ENCODE data around the gene HRK. TPM values are rescaled to one million over a fixed set of nuclear protein-coding genes. Genes with fewer than 3 reads are reported as not detected.

Gene HRK
- total RNA-seq, result not detected

DNA sequence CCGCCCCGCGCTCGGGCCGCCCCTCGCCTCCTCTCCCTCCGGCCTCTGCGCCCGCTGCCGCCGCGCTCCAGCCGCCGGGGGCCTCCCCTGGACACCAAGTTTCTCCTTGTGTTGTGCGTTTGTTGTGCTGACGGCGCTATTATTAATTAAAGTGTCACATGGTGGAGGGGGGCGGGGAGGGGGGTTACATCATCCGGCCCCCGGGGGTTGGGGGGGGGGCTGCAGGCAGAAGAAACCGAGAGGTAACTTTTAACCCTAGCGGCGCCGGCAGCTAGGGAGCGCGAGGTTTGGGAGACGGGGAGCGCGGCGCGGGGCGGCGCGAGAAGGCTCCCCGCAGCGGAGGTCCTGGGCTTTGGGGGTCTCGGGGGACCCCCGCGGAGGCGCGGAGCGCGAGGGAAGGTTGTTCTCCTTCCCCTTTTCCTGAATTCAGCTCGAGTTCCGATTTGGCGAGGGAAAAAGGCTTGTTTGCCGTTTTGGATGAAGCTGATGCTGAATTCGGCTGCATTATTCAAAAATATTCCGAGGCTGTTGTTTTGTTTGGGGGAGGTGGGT, at the start of gene HRK:
TSS of gene HRK (minus strand) at position 117 of the 552 bp plus-strand sequence. CDS start 134 bp downstream, outside the sequence.
- DNase-seq, result no peak
- Mint-ChIP-seq H3K27me3 (peaks cover 64% of the 10 kb centered on the region), H3K9me3 (no peaks in the 10 kb centered on the region), H3K4me1 (ENCODE audit: low read depth) (peaks cover 34% of the 10 kb centered on the region), H3K27ac (no peak within 1 kb of the TSS), H3K4me3 (peak within 1 kb of the TSS; percentile 60), H3K36me3 (no peaks in the 10 kb centered on the region)
- ChIA-PET CTCF (interaction anchor here (0.8 to 1.2 kb wide), 2 partner anchors 177 to 180 kb away, joined by 3 to 4 read pairs; no protein-coding TSS in a partner anchor), POLR2A (interaction anchor here (0.6 kb wide), 1 partner anchor 172 kb away, joined by 3 read pairs; no protein-coding TSS in a partner anchor)
- intact Hi-C loops (cut with micrococcal nuclease), result no loop called here

GRCh38 chr12:116929885-116930284, 48.6 kb upstream of the HRK start:
- ChIA-PET POLR2A (no interaction called here), CTCF (no interaction called here)
- H3K36me3 Mint-ChIP-seq, result peaks cover 33% of the 10 kb centered on the region
- H3K27ac Mint-ChIP-seq, result no peak overlapping the region
- H3K4me3 Mint-ChIP-seq, result no peak overlapping the region
- H3K4me1 Mint-ChIP-seq (ENCODE audit: low read depth), result peaks cover 23% of the 10 kb centered on the region
- intact Hi-C loops (cut with micrococcal nuclease), result no loop called here
- H3K9me3 Mint-ChIP-seq, result no peaks in the 10 kb centered on the region
- H3K27me3 Mint-ChIP-seq, result peaks cover 3% of the 10 kb centered on the region
- no peak for DNase-seq

DNA sequence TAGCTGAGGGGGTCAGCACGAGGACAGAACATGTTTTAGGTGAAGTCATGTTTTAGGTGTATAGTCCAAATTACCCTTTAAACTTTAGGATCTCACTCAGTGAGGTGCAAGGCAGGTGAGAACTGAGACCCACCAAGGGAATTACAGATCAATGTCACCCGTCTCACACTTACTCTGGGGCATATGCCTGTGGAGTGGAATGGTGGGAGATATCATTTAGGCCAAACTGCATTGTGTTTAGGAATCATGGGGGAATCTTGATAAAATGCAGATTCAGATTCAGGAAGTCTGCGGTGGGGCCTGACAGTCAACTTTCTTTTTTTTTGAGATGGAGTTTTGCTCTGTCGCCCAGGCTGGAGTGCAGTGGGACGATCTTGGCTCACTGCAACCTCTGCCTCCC, 47.3 kb upstream of the HRK start:
- POLR2A ChIA-PET, result no interaction called here
- Mint-ChIP-seq H3K36me3 (peaks cover 26% of the 10 kb centered on the region), H3K4me3 (no peak overlapping the region), H3K27ac (no peak overlapping the region), H3K4me1 (ENCODE audit: low read depth) (peaks cover 33% of the 10 kb centered on the region), H3K27me3 (peaks cover 3% of the 10 kb centered on the region), H3K9me3 (no peaks in the 10 kb centered on the region)
- intact Hi-C loops (cut with micrococcal nuclease), result no loop called here
- CTCF ChIA-PET, result no interaction called here
- no peak for DNase-seq

GRCh38 chr12:116927244-116927940, 46.2 kb upstream of the HRK start:
- H3K4me3 Mint-ChIP-seq, result no peak overlapping the region
- intact Hi-C loops (cut with micrococcal nuclease), result no loop called here
- peaks cover 39% of the 10 kb centered on the region for H3K4me1 Mint-ChIP-seq (ENCODE audit: low read depth)
- peaks cover 3% of the 10 kb centered on the region for H3K27me3 Mint-ChIP-seq
- CTCF ChIA-PET, result no interaction called here
- POLR2A ChIA-PET, result no interaction called here
- H3K27ac Mint-ChIP-seq, result no peak overlapping the region
- no peak for DNase-seq
- H3K36me3 Mint-ChIP-seq, result peaks cover 26% of the 10 kb centered on the region
- no peaks in the 10 kb centered on the region for H3K9me3 Mint-ChIP-seq

DNA sequence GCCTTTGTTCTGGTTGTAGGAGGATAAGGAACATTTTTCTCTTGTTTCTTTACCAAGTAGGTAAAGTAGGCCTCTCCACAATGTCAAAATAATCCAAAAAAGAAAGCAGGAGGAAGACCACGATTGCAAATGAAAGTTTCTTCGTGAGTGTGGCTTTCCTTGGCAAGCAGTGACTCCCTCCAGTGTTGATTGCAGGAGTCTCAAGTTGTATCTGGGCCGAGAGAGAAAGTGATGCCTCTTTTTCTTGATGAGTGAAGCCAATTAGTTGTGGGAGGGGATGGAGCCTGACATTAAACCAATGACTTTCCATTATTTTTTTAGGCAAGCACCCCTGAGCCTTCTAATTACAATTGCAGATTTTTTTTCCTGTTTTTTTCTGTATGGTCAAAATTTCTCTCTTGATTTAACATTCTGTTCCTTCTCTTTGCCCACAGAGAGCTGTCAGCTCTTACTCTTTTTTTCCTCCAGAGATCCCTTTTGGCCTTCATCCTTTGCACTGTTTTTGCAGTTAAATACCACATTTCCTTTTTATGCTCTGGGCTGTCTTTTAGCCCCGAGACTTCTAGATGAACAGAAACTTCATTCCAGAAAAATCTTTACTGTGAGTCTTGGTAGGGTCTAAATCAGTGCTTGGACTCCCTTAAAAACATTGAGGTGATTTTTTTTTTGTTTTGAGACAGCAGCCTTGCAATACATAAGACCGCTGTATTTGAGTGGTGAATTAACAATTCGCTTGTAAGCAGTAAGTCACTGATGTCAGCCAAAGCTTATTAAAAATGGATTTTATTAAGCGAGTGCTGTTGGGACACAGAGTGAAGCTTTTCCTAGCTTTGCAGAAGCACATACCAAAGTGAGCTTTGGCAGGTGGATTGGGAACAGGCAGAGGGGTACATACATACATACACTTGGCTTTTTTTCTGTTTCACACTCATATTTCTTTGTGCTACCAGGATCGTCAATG, 45.3 kb upstream of the HRK start:
- H3K4me3 Mint-ChIP-seq, result no peak overlapping the region
- DNase-seq, result no peak
- H3K4me1 Mint-ChIP-seq (ENCODE audit: low read depth), result peaks cover 46% of the 10 kb centered on the region
- intact Hi-C loops (cut with micrococcal nuclease), result no loop called here
- CTCF ChIA-PET, result no interaction called here
- H3K9me3 Mint-ChIP-seq, result no peaks in the 10 kb centered on the region
- peaks cover 3% of the 10 kb centered on the region for H3K27me3 Mint-ChIP-seq
- H3K27ac Mint-ChIP-seq, result no peak overlapping the region
- peaks cover 21% of the 10 kb centered on the region for H3K36me3 Mint-ChIP-seq
- POLR2A ChIA-PET, result no interaction called here

DNA sequence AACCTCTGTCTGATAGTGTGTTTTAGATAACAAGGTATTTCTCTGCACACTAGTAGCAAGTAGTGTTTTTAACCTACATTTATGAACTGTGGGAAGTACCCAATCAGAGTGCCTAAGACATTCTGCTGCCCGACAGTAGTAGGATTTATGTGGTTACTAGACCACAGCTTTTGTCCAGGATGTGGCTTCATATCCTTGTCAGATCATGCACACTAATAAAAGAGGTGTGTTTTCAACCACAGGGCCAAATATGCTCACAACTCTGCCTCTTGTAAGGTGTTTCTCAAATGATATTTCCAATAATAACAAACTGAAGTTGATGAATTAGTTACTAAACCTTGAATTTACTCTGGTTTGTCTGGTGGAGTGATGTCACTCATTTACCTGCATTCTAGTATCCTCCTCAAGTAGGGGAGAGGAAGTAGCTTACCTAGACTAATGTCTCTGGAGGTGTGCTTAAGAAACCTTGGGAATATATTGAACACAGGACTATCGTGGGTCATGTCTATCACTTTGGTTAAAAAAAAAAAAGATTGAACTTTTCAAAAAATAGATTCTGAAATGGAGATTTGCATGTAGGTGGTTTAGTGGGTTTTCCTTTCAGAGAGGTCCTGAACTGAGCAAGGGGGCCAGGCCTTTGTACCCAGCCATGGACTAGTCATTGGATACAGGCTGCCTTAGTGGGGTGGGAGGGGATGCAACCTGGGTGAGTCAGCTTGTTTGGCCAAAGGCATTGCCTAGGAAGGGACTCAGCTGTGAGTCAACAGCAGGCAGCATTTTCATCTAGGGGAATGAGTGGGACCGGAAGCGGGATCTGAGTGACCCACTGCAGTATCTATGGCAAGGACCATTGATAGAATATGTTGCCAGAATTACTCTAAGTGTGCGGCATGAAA, 43.6 kb upstream of the HRK start:
- intact Hi-C loops (cut with micrococcal nuclease), result loop anchor here (1.0 kb wide), 1 partner anchor 35 kb away; no protein-coding TSS in a partner anchor
- Mint-ChIP-seq H3K27me3 (peaks cover 6% of the 10 kb centered on the region), H3K36me3 (peaks cover 18% of the 10 kb centered on the region), H3K27ac (peak overlapping the region; percentile 40), H3K9me3 (no peaks in the 10 kb centered on the region), H3K4me1 (ENCODE audit: low read depth) (peaks cover 59% of the 10 kb centered on the region), H3K4me3 (peak overlapping the region; percentile 10)
- peak; percentile 58 for DNase-seq
- POLR2A ChIA-PET, result interaction anchor here (1.1 kb wide), 1 partner anchor 8 kb away, joined by 4 read pairs; no protein-coding TSS in a partner anchor
- CTCF ChIA-PET, result no interaction called here

DNA sequence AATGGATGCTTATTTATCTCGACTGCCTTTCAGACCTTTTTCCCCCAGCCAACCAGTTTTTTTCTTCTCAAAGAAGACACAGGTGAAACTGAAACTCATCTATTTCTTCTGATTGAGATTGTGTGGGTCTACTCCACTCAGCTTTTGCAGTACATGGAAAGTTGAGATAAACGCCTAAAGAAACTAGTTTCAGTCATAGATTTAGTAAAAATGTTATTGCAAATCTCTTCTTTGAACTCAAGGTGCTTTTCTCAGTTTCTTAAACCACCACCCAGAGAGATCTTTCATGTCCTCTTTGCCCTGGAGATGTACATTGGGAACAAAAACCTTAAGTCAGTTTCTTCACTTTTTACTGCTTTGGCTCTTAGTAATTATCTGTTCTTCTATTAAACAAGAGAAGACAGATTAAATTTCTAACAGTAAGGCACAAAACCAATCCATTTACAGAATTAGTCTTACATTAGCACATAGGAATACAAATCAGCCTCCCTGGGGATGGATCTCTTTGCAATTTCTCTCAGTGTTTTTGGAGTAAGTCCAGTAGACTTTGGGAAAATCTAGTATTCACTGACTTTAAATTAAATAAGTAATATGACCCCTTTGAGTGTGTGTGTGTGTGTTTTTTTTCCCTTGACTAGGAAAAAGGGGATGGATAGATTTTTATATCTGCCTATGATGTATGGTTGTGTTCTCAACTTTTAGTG, 41.1 kb upstream of the HRK start:
- H3K4me1 Mint-ChIP-seq (ENCODE audit: low read depth), result peaks cover 60% of the 10 kb centered on the region
- H3K27me3 Mint-ChIP-seq, result peaks cover 6% of the 10 kb centered on the region
- CTCF ChIA-PET, result no interaction called here
- H3K27ac Mint-ChIP-seq, result peak overlapping the region; percentile 36
- no peaks in the 10 kb centered on the region for H3K9me3 Mint-ChIP-seq
- DNase-seq, result no peak
- peaks cover 9% of the 10 kb centered on the region for H3K36me3 Mint-ChIP-seq
- intact Hi-C loops (cut with micrococcal nuclease), result loop anchor here (1.0 kb wide), 1 partner anchor 184 kb away; the partner anchor contains the start of genes RNFT2 and SPRING1
- no peak overlapping the region for H3K4me3 Mint-ChIP-seq
- POLR2A ChIA-PET, result no interaction called here

- Mint-ChIP-seq H3K27ac (no peak overlapping the region), H3K27me3 (peaks cover 2% of the 10 kb centered on the region), H3K4me3 (no peak overlapping the region), H3K4me1 (ENCODE audit: low read depth) (peaks cover 60% of the 10 kb centered on the region), H3K36me3 (peaks cover 12% of the 10 kb centered on the region), H3K9me3 (no peaks in the 10 kb centered on the region)
- no peak for DNase-seq
- intact Hi-C loops (cut with micrococcal nuclease), result no loop called here
- CTCF ChIA-PET, result no interaction called here
- POLR2A ChIA-PET, result no interaction called here
Measured at GRCh38 chr12:116920939-116921338, 39.7 kb upstream of the HRK start.

DNA sequence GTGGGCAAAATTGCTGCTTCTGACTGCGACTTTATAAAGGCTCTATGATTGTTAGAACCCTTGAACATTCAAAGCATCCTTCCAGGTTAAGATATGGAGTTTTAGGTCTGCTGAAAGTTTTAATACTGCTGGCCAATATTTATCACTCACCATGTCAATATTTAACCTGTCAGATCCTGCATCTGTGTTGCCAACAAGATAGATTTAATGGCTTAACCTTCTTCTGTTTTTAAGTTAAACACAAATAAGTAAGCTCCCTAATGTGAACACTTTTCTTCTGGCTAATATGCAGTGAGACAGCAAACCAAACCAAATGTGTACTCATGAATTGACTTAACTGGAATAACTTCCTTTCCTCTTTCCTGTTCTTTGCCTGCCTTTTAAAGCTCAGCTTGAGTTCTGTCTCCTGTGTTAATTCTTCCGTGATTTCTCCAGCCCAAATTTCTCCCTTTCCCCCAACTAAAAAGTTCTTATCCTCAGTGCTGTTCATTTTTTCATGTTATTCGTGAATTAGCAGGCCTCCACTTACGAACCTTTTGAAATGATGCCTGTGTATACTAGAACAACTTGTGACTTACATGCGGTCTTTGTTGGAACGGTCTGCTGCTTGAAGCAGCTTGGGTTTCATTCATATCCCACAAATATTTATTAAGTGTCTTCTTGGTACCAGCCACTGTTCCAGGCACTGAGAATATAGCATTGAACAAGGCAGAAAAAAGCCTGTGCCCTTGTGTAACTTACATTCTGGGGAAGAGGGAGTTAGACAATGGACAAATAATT, 38.7 kb upstream of the HRK start:
- no peak for DNase-seq
- Mint-ChIP-seq H3K27me3 (peaks cover 2% of the 10 kb centered on the region), H3K27ac (no peak overlapping the region), H3K36me3 (peaks cover 15% of the 10 kb centered on the region), H3K9me3 (no peaks in the 10 kb centered on the region), H3K4me3 (no peak overlapping the region), H3K4me1 (ENCODE audit: low read depth) (peaks cover 53% of the 10 kb centered on the region)
- intact Hi-C loops (cut with micrococcal nuclease), result no loop called here
- CTCF ChIA-PET, result no interaction called here
- POLR2A ChIA-PET, result no interaction called here

DNA sequence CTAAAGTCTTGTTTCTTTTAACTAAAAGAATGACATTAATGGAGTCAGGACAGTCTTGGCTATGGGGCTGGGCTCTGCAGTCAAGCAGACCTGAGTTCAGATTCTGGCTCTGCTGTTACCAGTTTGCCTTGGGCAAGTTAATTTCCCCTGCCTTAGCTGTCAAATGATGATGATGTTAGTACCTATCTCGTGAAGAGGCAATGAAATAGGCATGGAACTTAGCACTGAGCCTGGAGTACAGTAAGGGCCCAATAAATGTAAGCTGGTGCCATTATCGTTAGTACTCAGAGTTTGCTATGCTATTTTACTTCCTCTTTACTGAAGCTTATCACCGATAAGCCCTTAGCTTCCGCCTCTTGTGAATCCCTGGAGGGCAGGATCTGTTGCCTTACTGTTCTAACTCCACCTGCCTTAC, 38.0 kb upstream of the HRK start:
- peaks cover 2% of the 10 kb centered on the region for H3K27me3 Mint-ChIP-seq
- no peak for DNase-seq
- H3K27ac Mint-ChIP-seq, result no peak overlapping the region
- peaks cover 46% of the 10 kb centered on the region for H3K4me1 Mint-ChIP-seq (ENCODE audit: low read depth)
- H3K4me3 Mint-ChIP-seq, result no peak overlapping the region
- peaks cover 16% of the 10 kb centered on the region for H3K36me3 Mint-ChIP-seq
- ChIA-PET CTCF (no interaction called here), POLR2A (no interaction called here)
- H3K9me3 Mint-ChIP-seq, result no peaks in the 10 kb centered on the region
- intact Hi-C loops (cut with micrococcal nuclease), result no loop called here

DNA sequence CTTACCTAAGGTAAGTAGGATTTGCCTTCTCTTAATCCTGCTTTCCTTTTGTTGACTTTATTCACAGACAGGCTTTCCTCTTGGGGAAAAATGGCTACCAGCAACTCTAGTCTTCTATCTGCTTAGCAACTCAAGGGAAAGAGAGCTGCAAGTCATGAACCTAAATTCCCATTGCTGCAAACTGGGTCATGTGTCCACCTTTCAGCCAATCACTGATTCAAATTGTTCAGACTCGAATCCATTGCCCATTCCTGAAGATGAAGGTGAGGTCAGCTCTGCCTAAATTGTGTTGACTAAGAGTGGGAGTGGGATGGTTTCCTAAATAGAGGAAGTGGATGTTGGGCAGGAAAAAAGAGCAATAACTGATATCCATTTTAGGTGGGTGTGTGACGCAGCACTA, 37.2 kb upstream of the HRK start:
- Mint-ChIP-seq H3K27me3 (peaks cover 2% of the 10 kb centered on the region), H3K4me1 (ENCODE audit: low read depth) (peaks cover 43% of the 10 kb centered on the region), H3K27ac (no peak overlapping the region), H3K36me3 (peaks cover 16% of the 10 kb centered on the region), H3K4me3 (no peak overlapping the region), H3K9me3 (no peaks in the 10 kb centered on the region)
- no peak for DNase-seq
- intact Hi-C loops (cut with micrococcal nuclease), result no loop called here
- ChIA-PET CTCF (no interaction called here), POLR2A (no interaction called here)

Data from activated CD4-positive, alpha-beta memory T cell treated with anti-CD3 and anti-CD28 coated beads for 36 hours (primary cell).